Astrocyte of the cerebellum (primary cell): ENCODE results near the gene BLMH.

Experiments used
- DNase-seq: peaks from one replicate; pipeline ENCODE4 v3.0.0-alpha.2; 2011; ENCODE audit warnings: low read depth
- H3K4me3 ChIP-seq: 2 replicates; pipeline ENCODE4 v1.5.1; 2011; ENCODE audit warnings: mild to moderate bottlenecking, low read depth, low read length, moderate library complexity
- CTCF ChIP-seq: IDR thresholded peaks from 2 replicates; pipeline ENCODE4 v1.5.1; 2012; ENCODE audit warnings: low read length, low read depth, moderate library complexity, mild to moderate bottlenecking; ENCODE audit errors: missing control alignments
- in situ Hi-C: cut with HindIII; loops from 2 replicates; pipeline ENCODE4 v1.10.0; 2017; ENCODE audit warnings: low sequenced_read_pairs

The BLMH gene

GRCh38 chr17:30256756-30257506, 34.8 kb downstream of the BLMH start:
- H3K4me3 ChIP-seq: no peak overlapping the region
- DNase-seq: no peak
- in situ Hi-C loops: no loop called here
- no peak for TF ChIP-seq CTCF

GRCh38 chr17:30254150-30254549, 37.6 kb downstream of the BLMH start:
- no peak overlapping the region for H3K4me3 ChIP-seq
- in situ Hi-C loops: no loop called here
- TF ChIP-seq CTCF: no peak
- DNase-seq: no peak

- no peak for DNase-seq
- no peak overlapping the region for H3K4me3 ChIP-seq
- TF ChIP-seq CTCF: no peak
- in situ Hi-C loops: no loop called here
Observed at GRCh38 chr17:30253312-30253711, 38.4 kb downstream of the BLMH start.

GRCh38 chr17:30251931-30252330, 39.8 kb downstream of the BLMH start:
- no peak overlapping the region for H3K4me3 ChIP-seq
- no peak for TF ChIP-seq CTCF
- in situ Hi-C loops: no loop called here
- DNase-seq: no peak

- TF ChIP-seq CTCF: no peak
- DNase-seq: no peak
- in situ Hi-C loops: no loop called here
- no peak overlapping the region for H3K4me3 ChIP-seq
Observed at GRCh38 chr17:30249460-30249859, 42.3 kb downstream of the BLMH start.

- in situ Hi-C loops: no loop called here
Observed at GRCh38 chr17:30248786-30249185, 43.0 kb downstream of the BLMH start.

More at GRCh38 chr17:30248786-30249185, 43.0 kb downstream of the BLMH start:
- no peak for DNase-seq
- no peak overlapping the region for H3K4me3 ChIP-seq
- TF ChIP-seq CTCF: no peak
